Left ventricle myocardium inferior (tissue), 1 donor: ENCODE results near the gene LRG1. TPM values are rescaled to one million over a fixed set of nuclear protein-coding genes. Genes with fewer than 3 reads are reported as not detected.

ENCODE experiments used
- DNase-seq: peaks from one replicate; pipeline ENCODE4 v3.0.0-alpha.2; 2020
- H3K27ac ChIP-seq: fragments of 200-600 bp; replicated peaks from 2 replicates; pipeline ENCODE4 v1.8.0; 2021
- H3K27me3 ChIP-seq: fragments of 200-600 bp; 2 replicates; pipeline ENCODE4 v1.8.0; 2021; ENCODE audit warnings: low read depth
- H3K36me3 ChIP-seq: fragments of 200-600 bp; 2 replicates; pipeline ENCODE4 v1.8.0; 2021
- H3K4me1 ChIP-seq: fragments of 200-600 bp; 2 replicates; pipeline ENCODE4 v1.8.0; 2021
- H3K4me3 ChIP-seq: fragments of 200-600 bp; 2 replicates; pipeline ENCODE4 v1.8.0; 2021; ENCODE audit warnings: mild to moderate bottlenecking, moderate library complexity
- H3K9me3 ChIP-seq: fragments of 200-600 bp; replicated peaks from 2 replicates; pipeline ENCODE4 v1.8.0; 2021
- intact Hi-C: fragments of 100-400 bp; cut with micrococcal nuclease; formaldehyde crosslinking; loops from one replicate; pipeline ENCODE4 v1.11.0; 2022
- total RNA-seq: library from RNA; stranded (reverse); fragmentation: NEBNext Ultra II Directional; extraction: Animal tissue kit (Norgen Biotek cat#: 25700); gene quantifications from one replicate; pipeline ENCODE4 v1.2.1, GENCODE V29; 2021
- TF ChIP-seq, protein P1 (sequence below): fragments of 200-600 bp; IDR thresholded peaks from 2 replicates; pipeline ENCODE4 v1.8.0; 2021; ENCODE audit warnings: antibody characterized with exemption, mild to moderate bottlenecking, borderline replicate concordance
- donor health status: DM: no; HTN: yes; CAD: no; lungs with severe emphysema.

LRG1 gene
- total RNA-seq, 1 donor from 2014 or later: 0.41 TPM

DNA sequence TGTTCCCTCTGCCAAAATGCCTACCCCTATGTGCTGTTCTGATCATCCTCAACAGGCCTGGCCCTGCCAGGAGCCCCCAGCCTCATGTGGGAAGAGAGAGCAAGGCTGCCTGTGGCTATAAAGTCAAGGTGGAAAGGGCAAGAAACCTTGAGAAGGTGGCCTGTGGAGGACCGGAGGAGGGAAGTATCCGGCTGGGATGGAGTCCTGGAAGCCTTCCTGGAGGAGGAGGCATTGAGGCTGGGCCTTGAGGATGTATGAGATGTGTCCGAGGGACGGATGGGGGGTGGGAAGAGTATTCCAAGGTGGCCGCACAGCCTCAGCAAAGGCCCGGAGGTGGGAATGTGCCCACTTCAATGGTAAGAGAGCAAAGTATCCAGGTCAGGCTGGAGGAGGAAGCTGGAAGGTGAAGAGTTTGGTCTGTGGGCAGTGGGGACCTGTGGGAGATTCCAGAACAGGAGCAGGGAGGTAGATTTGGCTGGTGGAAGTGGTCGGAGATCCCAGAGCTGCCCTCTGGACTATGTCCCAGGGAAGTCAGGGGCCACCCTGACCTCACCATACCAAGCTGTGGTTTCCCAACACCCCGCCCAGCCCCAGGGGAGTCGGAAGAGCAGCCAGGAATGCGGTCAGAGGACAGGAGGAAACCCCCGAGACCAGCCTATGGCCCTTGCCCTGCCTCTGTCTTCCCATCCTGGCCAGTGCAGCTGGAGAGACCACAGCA, 18.5 kb downstream of the LRG1 start:
- peak overlapping the region; percentile 96 for H3K27ac ChIP-seq
- TF ChIP-seq, protein P1, sequence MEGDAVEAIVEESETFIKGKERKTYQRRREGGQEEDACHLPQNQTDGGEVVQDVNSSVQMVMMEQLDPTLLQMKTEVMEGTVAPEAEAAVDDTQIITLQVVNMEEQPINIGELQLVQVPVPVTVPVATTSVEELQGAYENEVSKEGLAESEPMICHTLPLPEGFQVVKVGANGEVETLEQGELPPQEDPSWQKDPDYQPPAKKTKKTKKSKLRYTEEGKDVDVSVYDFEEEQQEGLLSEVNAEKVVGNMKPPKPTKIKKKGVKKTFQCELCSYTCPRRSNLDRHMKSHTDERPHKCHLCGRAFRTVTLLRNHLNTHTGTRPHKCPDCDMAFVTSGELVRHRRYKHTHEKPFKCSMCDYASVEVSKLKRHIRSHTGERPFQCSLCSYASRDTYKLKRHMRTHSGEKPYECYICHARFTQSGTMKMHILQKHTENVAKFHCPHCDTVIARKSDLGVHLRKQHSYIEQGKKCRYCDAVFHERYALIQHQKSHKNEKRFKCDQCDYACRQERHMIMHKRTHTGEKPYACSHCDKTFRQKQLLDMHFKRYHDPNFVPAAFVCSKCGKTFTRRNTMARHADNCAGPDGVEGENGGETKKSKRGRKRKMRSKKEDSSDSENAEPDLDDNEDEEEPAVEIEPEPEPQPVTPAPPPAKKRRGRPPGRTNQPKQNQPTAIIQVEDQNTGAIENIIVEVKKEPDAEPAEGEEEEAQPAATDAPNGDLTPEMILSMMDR: no peak
- peaks cover 30% of the 10 kb centered on the region for H3K4me1 ChIP-seq
- H3K4me3 ChIP-seq: no peak overlapping the region
- DNase-seq: no peak
- intact Hi-C loops: no loop called here
- peaks cover 2% of the 10 kb centered on the region for H3K36me3 ChIP-seq
- peaks cover 26% of the 10 kb centered on the region for H3K27me3 ChIP-seq
- H3K9me3 ChIP-seq: no peaks in the 10 kb centered on the region

DNA sequence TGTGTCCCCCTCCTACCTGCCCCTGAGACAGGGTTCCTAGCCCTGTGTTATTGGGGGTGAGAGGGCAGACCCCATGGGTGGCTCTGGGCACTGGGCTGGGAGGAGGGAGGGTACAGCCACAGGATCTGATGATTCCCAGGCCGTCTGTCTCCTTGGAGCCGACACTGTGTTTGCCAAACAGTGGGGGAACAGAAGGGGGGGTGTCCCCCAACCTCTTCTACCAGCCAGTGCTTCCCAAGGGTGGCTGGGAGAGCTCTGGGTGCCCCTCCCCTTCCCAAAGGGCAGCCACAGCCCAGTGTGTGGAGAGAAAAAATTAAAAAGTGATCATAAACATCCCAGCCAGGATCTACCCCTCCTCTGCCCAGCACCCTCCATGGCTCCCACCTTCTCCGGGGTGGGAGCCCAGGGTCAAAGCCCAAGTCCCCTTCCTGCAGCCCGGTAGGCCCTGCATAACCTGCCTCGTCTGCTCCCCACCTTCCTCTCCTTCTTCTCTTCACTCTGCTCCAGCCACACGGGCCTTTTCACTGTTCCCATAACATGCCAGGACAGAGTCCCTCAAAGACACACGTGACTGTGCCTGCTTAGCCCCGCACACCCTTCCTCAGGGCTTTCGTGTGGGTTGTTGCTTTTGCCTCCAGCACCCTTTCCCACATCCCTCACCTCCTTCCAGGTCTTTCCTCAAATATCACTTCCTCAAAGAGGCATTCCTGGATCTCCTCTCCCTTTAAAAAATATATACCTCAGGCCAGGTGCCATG, 20.1 kb downstream of the LRG1 start:
- no peaks in the 10 kb centered on the region for H3K9me3 ChIP-seq
- H3K4me3 ChIP-seq: peak overlapping the region; percentile 74
- intact Hi-C loops: no loop called here
- H3K36me3 ChIP-seq: peaks cover 11% of the 10 kb centered on the region
- peaks cover 28% of the 10 kb centered on the region for H3K27me3 ChIP-seq
- peak; percentile 66 for DNase-seq
- TF ChIP-seq, protein P1: no peak
- H3K27ac ChIP-seq: peak overlapping the region; percentile 96
- peaks cover 45% of the 10 kb centered on the region for H3K4me1 ChIP-seq

DNA sequence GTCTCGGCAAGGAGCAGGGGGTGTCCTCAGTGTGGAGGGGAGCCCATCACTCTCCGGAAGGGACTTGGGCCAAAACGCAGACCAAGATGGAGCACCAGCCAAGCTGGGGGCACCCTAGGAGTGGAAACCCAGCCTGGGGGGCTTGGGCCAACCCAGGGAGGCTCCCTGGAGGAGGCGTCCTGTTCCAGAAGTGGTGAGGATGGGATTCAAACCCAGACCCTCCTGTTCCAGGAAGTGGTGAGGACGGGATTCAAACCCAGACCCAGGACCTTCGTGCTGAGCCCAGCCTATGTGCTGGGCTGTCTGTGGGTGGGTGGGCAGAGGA, 20.7 kb downstream of the LRG1 start:
- TF ChIP-seq, protein P1: no peak
- H3K27me3 ChIP-seq: peaks cover 28% of the 10 kb centered on the region
- H3K27ac ChIP-seq: peak overlapping the region; percentile 96
- H3K4me3 ChIP-seq: peak overlapping the region; percentile 74
- intact Hi-C loops: no loop called here
- no peaks in the 10 kb centered on the region for H3K9me3 ChIP-seq
- H3K4me1 ChIP-seq: peaks cover 51% of the 10 kb centered on the region
- DNase-seq: no peak
- H3K36me3 ChIP-seq: peaks cover 13% of the 10 kb centered on the region

DNA sequence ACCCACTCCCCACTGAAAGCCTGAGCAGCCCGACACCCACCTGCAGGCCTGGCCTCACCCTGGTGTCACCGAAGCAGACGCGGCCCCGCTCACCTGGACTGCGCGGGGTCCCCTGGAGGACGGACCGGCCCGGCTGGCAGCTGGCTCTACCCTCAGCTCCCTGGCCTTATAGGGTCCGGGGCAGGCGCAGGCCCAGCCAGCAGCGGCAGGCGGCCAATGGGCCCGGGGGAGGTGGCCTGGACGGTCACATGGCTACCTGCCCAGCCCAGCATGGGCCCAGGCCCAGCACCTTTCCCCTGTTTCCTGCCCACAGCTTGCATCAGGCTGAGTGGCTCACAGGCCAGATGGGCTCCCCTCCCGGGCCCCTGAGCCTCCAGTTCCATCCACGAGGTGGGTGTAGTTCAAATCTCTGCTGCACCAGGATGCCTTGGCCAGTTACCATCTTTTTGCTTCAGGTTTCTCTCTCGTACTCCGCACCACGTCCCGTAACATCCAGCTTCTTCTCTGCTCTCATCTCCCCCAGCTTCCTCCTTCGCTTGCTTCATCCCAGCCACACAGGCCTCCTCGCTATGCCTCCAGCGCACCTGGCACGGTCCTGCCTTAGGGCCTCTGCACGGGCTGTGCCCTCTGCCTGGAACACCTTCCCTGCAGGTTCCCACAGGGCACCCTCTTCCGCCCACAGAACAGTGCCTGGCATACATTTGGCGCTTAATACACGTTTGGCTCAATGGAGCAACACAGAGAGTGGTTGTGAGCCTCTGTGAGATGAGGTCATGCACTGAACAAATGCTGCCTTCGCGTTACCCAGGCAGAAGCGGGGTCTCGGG, 21.3 kb downstream of the LRG1 start, which contains the start of gene PLIN4:
Gene PLIN4 (minus strand): TSS at position 142 of the 827 bp plus-strand sequence. CDS start 214 bp downstream, outside the sequence.
- H3K4me3 ChIP-seq: peak within 1 kb of the TSS; percentile 74
- H3K27ac ChIP-seq: peak within 1 kb of the TSS; percentile 96
- DNase-seq: peak; percentile 85

More for the DNA sequence above, 21.3 kb downstream of the LRG1 start, which contains the start of gene PLIN4:
- peaks cover 18% of the 10 kb centered on the region for H3K36me3 ChIP-seq
- H3K4me1 ChIP-seq: peaks cover 56% of the 10 kb centered on the region
- intact Hi-C loops: no loop called here
- TF ChIP-seq, protein P1: no peak
- H3K27me3 ChIP-seq: peaks cover 28% of the 10 kb centered on the region
- H3K9me3 ChIP-seq: no peaks in the 10 kb centered on the region
